ENCODE measurements around the gene RETREG2.

RETREG2 gene

GRCh38 chr2:219180961-219181360, 2.9 kb downstream of the RETREG2 start:
- no peak overlapping the region for H3K4me3 ChIP-seq (ENCODE audit: low read depth, low read length)
- TF ChIP-seq CTCF (IDR thresholded peaks at IDR 0.05; ENCODE audit: borderline replicate concordance, insufficient read depth, low read depth, low read length), result no peak

GRCh38 chr2:219181531-219181930, 3.5 kb downstream of the RETREG2 start:
- H3K4me3 ChIP-seq (ENCODE audit: low read depth, low read length), result no peak overlapping the region
- no peak for TF ChIP-seq CTCF (IDR thresholded peaks at IDR 0.05; ENCODE audit: borderline replicate concordance, insufficient read depth, low read depth, low read length)

GRCh38 chr2:219182331-219183150, 4.5 kb downstream of the RETREG2 start:
- TF ChIP-seq CTCF (IDR thresholded peaks at IDR 0.05; ENCODE audit: borderline replicate concordance, insufficient read depth, low read depth, low read length), result no peak
- H3K4me3 ChIP-seq (ENCODE audit: low read depth, low read length), result no peak overlapping the region

GRCh38 chr2:219183151-219183772, 5.2 kb downstream of the RETREG2 start:
- H3K4me3 ChIP-seq (ENCODE audit: low read depth, low read length), result no peak overlapping the region
- no peak for TF ChIP-seq CTCF (IDR thresholded peaks at IDR 0.05; ENCODE audit: borderline replicate concordance, insufficient read depth, low read depth, low read length)

- no peak for TF ChIP-seq CTCF (IDR thresholded peaks at IDR 0.05; ENCODE audit: borderline replicate concordance, insufficient read depth, low read depth, low read length)
- no peak overlapping the region for H3K4me3 ChIP-seq (ENCODE audit: low read depth, low read length)
These were observed 6.0 kb downstream of the RETREG2 start for GRCh38 chr2:219184121-219184520.

GRCh38 chr2:219186754-219187456, 8.8 kb downstream of the RETREG2 start:
- TF ChIP-seq CTCF (IDR thresholded peaks at IDR 0.05; ENCODE audit: borderline replicate concordance, insufficient read depth, low read depth, low read length), result no peak
- H3K4me3 ChIP-seq (ENCODE audit: low read depth, low read length), result no peak overlapping the region

Data from GM12875 (cell line).